CD4-positive, alpha-beta memory T cell (primary cell): ENCODE results near the gene REX1BD. TPM values are rescaled to one million over a fixed set of nuclear protein-coding genes. Genes with fewer than 3 reads are reported as not detected.
"Not testable (repeated sequence)": the region's sequence is repeated elsewhere in the genome, so short reads cannot be mapped to it uniquely, and the experiment has no call there.

Source experiments
- CTCF ChIA-PET: fragments of 350-600 bp; sonication (Branson Sonifier 250); formaldehyde crosslinking; loops from one replicate; lab custom pipeline; 2021; ENCODE audit warnings: inconsistent platforms; ENCODE audit not compliant: partially characterized antibody; lab: Charles Lee
- POLR2A ChIA-PET: fragments of 350-600 bp; sonication (Branson Sonifier 250); formaldehyde crosslinking; loops from one replicate; lab custom pipeline; 2021; ENCODE audit not compliant: partially characterized antibody; lab: Charles Lee
- DNase-seq, 5 donors: peaks; one replicate each; pipeline versions ENCODE4 v3.0.0 to v3.0.0-alpha.2; 2020 to 2022; ENCODE audit warnings: mixed read lengths in 1 of 5
- H3K27ac ChIP-seq: one replicate; pipeline ENCODE4 v1.7.0; 2013; ENCODE audit warnings: low read depth, low read length
- H3K27me3 ChIP-seq: 2 replicates; pipeline ENCODE4 v1.7.0; 2013; ENCODE audit warnings: mild to moderate bottlenecking, low read length, moderate library complexity; ENCODE audit not compliant: insufficient read depth
- H3K36me3 ChIP-seq: 2 replicates; pipeline ENCODE4 v1.7.0; 2013; ENCODE audit warnings: mild to moderate bottlenecking, low read length, moderate library complexity; ENCODE audit not compliant: insufficient read depth
- H3K4me1 ChIP-seq: 2 replicates; pipeline ENCODE4 v1.7.0; 2013; ENCODE audit warnings: mild to moderate bottlenecking, low read length, moderate library complexity; ENCODE audit not compliant: insufficient read depth
- H3K4me3 ChIP-seq, 2 donors: one replicate each; pipeline ENCODE4 v1.7.0; 2013; ENCODE audit warnings: low read length in 2 of 2, mild to moderate bottlenecking in 1 of 2
- H3K9me3 ChIP-seq, 2 donors: one replicate each; pipeline ENCODE4 v1.7.0; 2013; ENCODE audit warnings: low read length in 2 of 2, control low read depth in 1 of 2; ENCODE audit not compliant: control insufficient read depth in 1 of 2
- H3K27ac Mint-ChIP-seq, 7 donors: one replicate each; pipeline ENCODE4 v1.8.0; 2020 to 2021; ENCODE audit warnings: mixed read lengths in 7 of 7, mild to moderate bottlenecking in 6 of 7, inconsistent platforms in 3 of 7, moderate library complexity in 3 of 7
- H3K27me3 Mint-ChIP-seq, 2 donors: one replicate each; pipeline ENCODE4 v1.8.0; 2020 to 2021; ENCODE audit warnings: mixed read lengths in 2 of 2
- H3K36me3 Mint-ChIP-seq, 2 donors: one replicate each; pipeline ENCODE4 v1.8.0; 2020 to 2021; ENCODE audit warnings: mixed read lengths in 2 of 2, inconsistent platforms in 1 of 2, mild to moderate bottlenecking in 1 of 2
- H3K4me1 Mint-ChIP-seq, 4 donors: one replicate each; pipeline ENCODE4 v1.8.0; 2020 to 2021; ENCODE audit warnings: mixed read lengths in 4 of 4, mild to moderate bottlenecking in 1 of 4
- H3K4me3 Mint-ChIP-seq, 8 donors: one replicate each; pipeline ENCODE4 v1.8.0; 2020 to 2021; ENCODE audit warnings: mixed read lengths in 8 of 8, mild to moderate bottlenecking in 7 of 8, moderate library complexity in 6 of 8, inconsistent platforms in 3 of 8
- H3K9me3 Mint-ChIP-seq, 8 donors: one replicate each; pipeline ENCODE4 v1.8.0; 2020 to 2021; ENCODE audit warnings: mixed read lengths in 8 of 8, mild to moderate bottlenecking in 5 of 8, inconsistent platforms in 3 of 8, moderate library complexity in 1 of 8
- intact Hi-C: fragments of 100-400 bp; cut with micrococcal nuclease; formaldehyde crosslinking; loops from one replicate; pipeline ENCODE4 v1.15.1; 2023
- polyA plus RNA-seq, 2 donors: library from polyadenylated mRNA; unstranded; fragments of 300-500 nt; fragmentation: Illumina TruSeq; gene quantifications; one replicate each; pipeline ENCODE4 v1.2.3, GENCODE V29; 2021
- total RNA-seq, 2 experiments: library from RNA; stranded (reverse); gene quantifications; one replicate each; pipeline ENCODE4 v1.2.3, GENCODE V29; 2021

The REX1BD gene
- total and polyA plus RNA-seq, 4 experiments from 2014 or later = 148 to 156 (median 152) TPM

DNA sequence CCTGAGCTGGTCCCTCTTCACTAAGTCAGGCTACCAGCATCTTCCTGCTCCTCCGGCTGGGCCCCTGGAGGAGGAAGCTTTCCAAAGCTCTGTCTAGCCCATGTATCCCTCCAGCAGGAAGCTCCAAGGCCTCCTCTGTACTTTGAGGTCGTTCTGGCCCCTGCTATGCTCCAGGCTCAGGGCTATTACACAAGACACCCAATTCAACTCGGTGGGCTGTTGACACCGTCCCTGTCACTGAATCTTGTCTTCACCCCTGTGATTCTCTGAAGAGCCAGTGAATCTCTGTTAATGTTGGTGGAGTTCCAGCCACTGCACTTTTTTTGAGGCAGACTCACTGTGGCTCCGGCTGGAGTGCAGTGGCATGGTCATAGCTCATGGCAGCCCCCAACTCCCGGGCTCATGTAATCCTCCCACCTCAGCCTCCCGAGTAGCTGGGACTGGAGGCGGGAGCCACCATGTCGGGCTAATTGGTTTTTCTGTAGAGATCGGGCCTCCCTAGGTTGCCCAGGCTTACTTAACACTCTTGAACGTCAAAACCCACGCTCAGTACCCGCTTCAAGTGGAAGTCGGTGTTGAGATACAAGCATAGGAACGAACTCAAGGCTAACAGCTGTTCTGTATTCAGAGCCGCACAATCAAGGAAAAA lies 512 bp upstream of the REX1BD start:
- CTCF ChIA-PET = interaction anchor here (0.9 to 4.9 kb wide), 22 partner anchors 14 to 319 kb away, joined by 3 to 58 read pairs (median 7); partner anchors contain the start of genes ELL, FKBP8, KXD1 and UBA52
- H3K27me3 ChIP-seq = no peaks in the 10 kb centered on the region
- Mint-ChIP-seq H3K4me3 (peak overlapping the region; percentile 82 to 93 (median 88)), H3K36me3 (peaks cover 0 to 5% of the 10 kb centered on the region in 2 donors), H3K27me3 (no peaks in the 10 kb centered on the region), H3K27ac (peak overlapping the region; percentile 80 to 96 (median 92)), H3K4me1 (peaks cover 18 to 43% (median 32%) of the 10 kb centered on the region in 4 donors), H3K9me3 (no peaks in the 10 kb centered on the region)
- no peak for DNase-seq
- peaks cover 4% of the 10 kb centered on the region for H3K36me3 ChIP-seq
- no peaks in the 10 kb centered on the region for H3K9me3 ChIP-seq
- H3K4me1 ChIP-seq = peaks cover 34% of the 10 kb centered on the region
- H3K4me3 ChIP-seq = peak overlapping the region; percentile 47 to 79
- intact Hi-C loops = loop anchor here (1.0 to 5.0 kb wide), 2 partner anchors 17 to 111 kb away; partner anchors contain the start of gene UBA52
- POLR2A ChIA-PET = interaction anchor here (0.8 to 6.3 kb wide), 32 partner anchors 10 to 841 kb away, joined by 3 to 122 read pairs (median 6); partner anchors contain the start of genes COPE, CRLF1, DDX49 and ELL
- peak overlapping the region; percentile 67 for H3K27ac ChIP-seq

DNA sequence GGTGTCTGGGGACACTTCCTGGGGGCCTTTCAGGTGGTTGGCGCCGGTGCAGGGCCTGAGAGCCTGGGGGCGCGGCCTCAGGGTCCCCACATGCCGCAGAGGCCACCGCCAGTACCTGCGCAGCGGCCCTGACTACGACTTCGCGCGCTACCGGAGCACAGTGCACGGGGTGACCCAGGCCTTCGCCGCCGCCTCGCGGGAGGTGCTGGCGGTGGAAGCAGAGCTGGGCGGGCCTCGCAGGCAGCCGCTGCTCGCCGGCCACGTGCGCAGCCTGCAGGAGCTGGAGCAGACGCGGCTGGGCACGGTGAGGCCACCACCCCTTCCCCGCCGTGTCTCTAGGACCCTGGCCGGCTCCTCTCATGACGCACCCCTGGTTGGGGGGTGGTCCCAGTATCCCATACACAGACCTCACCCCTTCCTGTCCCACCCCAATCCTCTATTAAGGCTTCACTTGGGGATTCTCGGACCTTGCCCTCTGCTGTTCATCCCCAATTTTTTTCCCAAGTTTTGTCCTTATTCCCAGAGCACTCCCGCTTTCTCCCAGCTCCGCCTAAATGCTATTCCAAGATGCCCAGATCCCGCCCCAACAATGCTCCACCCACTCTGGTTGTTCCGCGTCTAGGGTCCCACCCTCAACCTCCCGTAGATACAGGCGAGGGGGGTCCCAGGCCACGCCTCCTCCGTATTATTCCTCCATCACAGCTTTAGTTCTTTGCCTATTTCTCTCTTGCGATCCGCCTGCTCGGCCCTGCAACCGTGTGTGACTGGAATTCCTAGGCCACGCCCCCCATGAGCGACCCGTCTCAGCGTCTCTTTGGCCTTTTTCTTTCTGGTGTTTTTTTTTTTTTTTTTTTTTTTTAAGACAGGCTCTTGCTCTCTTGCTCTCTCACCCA lies 1.0 kb downstream of the REX1BD start:
- no peaks in the 10 kb centered on the region for H3K27me3 Mint-ChIP-seq
- Histone ChIP-seq H3K36me3 (peaks cover 4% of the 10 kb centered on the region), H3K4me1 (peaks cover 39% of the 10 kb centered on the region), H3K9me3 (no peaks in the 10 kb centered on the region), H3K4me3 (peak overlapping the region; percentile 47 to 79), H3K27me3 (no peaks in the 10 kb centered on the region), H3K27ac (peak overlapping the region; percentile 67)
- peak in 4 of 5 donors; percentile 44 to 80 (median 76) for DNase-seq
- H3K27ac Mint-ChIP-seq = peak overlapping the region; percentile 83 to 96 (median 92)
- no peaks in the 10 kb centered on the region for H3K9me3 Mint-ChIP-seq
- POLR2A ChIA-PET = interaction anchor here (0.6 to 6.3 kb wide), 33 partner anchors 13 to 842 kb away, joined by 3 to 122 read pairs (median 6); partner anchors contain the start of genes COPE, DDX49, ELL and FKBP8
- H3K36me3 Mint-ChIP-seq = peaks cover 0 to 6% of the 10 kb centered on the region in 2 donors
- CTCF ChIA-PET = interaction anchor here (0.9 to 4.9 kb wide), 32 partner anchors 9 to 269 kb away, joined by 3 to 58 read pairs (median 5); partner anchors contain the start of genes ELL, FKBP8, KXD1 and TMEM59L
- intact Hi-C loops = loop anchor here (1.0 to 5.0 kb wide), 5 partner anchors 45 to 330 kb away; partner anchors contain the start of genes COPE and DDX49
- peak overlapping the region; percentile 82 to 93 (median 89) for H3K4me3 Mint-ChIP-seq
- H3K4me1 Mint-ChIP-seq = peaks cover 22 to 50% (median 37%) of the 10 kb centered on the region in 4 donors

DNA sequence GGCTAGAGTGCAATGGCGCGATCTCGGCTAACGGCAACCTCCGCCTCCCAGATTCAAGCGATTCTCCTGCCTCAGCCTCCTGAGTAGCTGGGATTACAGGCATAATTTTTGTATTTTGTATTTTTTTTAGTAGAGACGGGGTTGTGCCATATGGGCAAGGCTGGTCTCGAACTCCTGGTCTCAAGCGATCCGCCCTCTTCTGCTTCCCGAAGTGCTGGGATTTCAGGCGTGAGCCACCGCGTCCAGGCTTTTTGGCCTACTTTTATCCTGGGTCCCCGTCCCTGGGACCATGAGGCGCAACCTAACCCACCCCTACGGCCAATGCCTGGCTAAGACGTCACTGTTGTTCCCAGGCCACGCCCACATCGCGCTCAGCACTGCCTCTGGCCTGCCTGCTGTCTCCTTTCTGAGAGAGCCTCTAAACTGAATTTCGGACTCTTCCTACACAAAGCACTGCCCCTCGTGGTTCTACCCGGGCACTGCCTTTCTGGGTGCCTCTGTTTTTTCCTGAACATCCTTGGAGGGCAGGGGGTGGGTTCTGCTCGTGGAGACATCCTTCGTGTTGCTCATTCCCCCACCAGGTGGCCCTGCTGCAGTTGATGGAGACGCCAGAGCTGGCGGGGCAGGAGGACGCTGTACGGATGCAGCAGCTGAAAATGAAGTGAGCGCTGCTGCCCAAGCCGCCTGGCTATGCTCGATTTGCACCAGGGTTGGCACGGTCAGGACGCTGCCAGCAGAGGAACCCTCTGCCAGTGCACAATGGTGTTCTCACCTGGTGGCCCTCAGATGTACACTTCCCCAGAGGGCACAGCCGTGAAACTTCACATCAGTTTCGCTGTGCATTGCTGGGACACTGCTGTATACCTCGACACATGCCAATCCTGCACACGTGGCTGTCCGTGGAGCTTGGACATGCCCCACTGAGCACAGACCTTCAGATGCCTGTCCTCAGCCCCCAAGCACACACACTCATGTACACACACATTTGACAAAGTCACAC lies 2.0 kb downstream of the REX1BD start:
- Mint-ChIP-seq H3K27me3 (no peaks in the 10 kb centered on the region), H3K27ac (peak overlapping the region in 6 of 7 donors; percentile 32 to 96 (median 90)), H3K36me3 (peaks cover 0 to 6% of the 10 kb centered on the region in 2 donors), H3K4me3 (peak overlapping the region; percentile 52 to 93 (median 88)), H3K9me3 (no peaks in the 10 kb centered on the region), H3K4me1 (peaks cover 24 to 53% (median 39%) of the 10 kb centered on the region in 4 donors)
- Histone ChIP-seq H3K27me3 (no peaks in the 10 kb centered on the region), H3K4me1 (peaks cover 45% of the 10 kb centered on the region), H3K27ac (no peak overlapping the region), H3K9me3 (no peaks in the 10 kb centered on the region), H3K36me3 (peaks cover 4% of the 10 kb centered on the region), H3K4me3 (no peak overlapping the region)
- CTCF ChIA-PET = interaction anchor here (1.0 to 4.9 kb wide), 12 partner anchors 22 to 257 kb away, joined by 3 to 58 read pairs (median 10); partner anchors contain the start of genes ELL, KXD1 and TMEM59L
- peak in 1 of 5 donors; percentile 36 for DNase-seq
- intact Hi-C loops = no loop called here
- POLR2A ChIA-PET = interaction anchor here (0.6 to 6.3 kb wide), 9 partner anchors 18 to 241 kb away, joined by 3 to 122 read pairs (median 9); partner anchors contain the start of genes ELL, KXD1, UBA52 and UPF1

DNA sequence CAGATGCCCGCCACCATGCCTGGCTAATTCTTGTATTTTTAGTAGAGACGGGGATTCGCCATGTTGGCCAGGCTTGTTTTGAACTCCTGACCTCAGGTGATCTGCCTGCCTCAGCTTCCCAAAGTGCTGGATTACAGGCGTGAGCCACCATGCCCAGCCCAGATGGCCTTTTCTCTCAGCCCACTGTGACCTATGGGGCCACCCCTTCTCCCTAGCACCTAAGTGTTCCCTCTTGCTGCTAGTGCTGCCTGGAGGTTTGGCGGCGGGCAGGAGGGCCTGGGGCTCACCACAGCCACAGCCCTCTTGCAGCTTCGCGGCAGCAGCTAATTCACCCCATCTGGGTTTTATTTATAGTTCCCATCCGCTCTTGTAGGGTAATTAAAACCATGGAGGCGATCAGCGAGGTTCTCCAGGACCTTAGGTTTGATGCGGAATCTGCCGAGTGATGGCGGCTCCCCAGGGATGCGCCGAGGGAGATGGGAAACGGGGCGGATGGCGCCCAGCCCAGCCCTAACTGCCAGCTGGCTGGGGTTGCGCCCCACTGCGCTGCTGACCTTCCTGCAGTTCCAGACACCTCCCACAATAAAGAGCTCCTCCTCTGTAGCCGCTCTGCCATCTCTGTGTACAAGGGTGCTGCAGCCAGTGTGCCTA lies 3.3 kb downstream of the REX1BD start:
- Mint-ChIP-seq H3K27me3 (no peaks in the 10 kb centered on the region), H3K27ac (peak overlapping the region in 3 of 7 donors; percentile 53 to 83 (median 70)), H3K4me1 (peaks cover 26 to 46% (median 34%) of the 10 kb centered on the region in 4 donors), H3K36me3 (peaks cover 0 to 6% of the 10 kb centered on the region in 2 donors), H3K4me3 (peak overlapping the region in 2 of 8 donors; percentile 41 to 61), H3K9me3 (no peaks in the 10 kb centered on the region)
- intact Hi-C loops = no loop called here
- Histone ChIP-seq H3K36me3 (peaks cover 4% of the 10 kb centered on the region), H3K4me1 (peaks cover 43% of the 10 kb centered on the region), H3K27ac (no peak overlapping the region), H3K4me3 (no peak overlapping the region), H3K9me3 (no peaks in the 10 kb centered on the region), H3K27me3 (no peaks in the 10 kb centered on the region)
- ChIA-PET CTCF (interaction anchor here (0.8 to 4.9 kb wide), 6 partner anchors 20 to 256 kb away, joined by 3 to 31 read pairs (median 8); partner anchors contain the start of gene UBA52), POLR2A (interaction anchor here (0.5 kb wide), 1 partner anchor 165 kb away, joined by 3 read pairs; no protein-coding TSS in a partner anchor)
- DNase-seq = no peak

DNA sequence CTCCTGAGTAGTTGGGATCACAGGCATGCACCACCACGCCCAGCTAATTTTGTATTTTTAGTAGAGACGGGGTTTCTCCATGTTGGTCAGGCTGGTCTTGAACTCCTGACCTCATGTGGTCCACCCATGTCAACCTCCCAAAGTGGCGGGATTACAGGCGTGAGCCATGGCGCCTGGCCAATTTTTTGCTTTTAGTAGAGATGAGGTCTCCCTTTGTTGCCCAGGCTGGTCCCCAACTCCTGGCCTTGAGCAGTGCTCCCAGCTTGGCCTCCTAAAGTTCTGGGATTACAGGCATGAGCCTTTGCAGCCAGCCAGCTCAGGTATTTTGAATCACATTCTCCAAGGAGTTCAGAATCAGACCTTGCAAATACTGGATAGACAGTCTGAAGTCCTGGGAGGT lies 4.1 kb downstream of the REX1BD start:
- H3K27me3 ChIP-seq, DNase-seq, H3K27me3 Mint-ChIP-seq, H3K9me3 Mint-ChIP-seq, H3K4me3 ChIP-seq, H3K27ac ChIP-seq, intact Hi-C loops, H3K36me3 Mint-ChIP-seq, H3K9me3 ChIP-seq, H3K36me3 ChIP-seq: not testable (repeated sequence)
- peaks cover 40% of the 10 kb centered on the region for H3K4me1 ChIP-seq
- ChIA-PET CTCF (interaction anchor here (0.7 to 2.4 kb wide), 10 partner anchors 21 to 255 kb away, joined by 3 to 25 read pairs (median 5); partner anchors contain the start of genes FKBP8 and UBA52), POLR2A (interaction anchor here (0.8 to 2.8 kb wide), 6 partner anchors 21 to 326 kb away, joined by 3 to 18 read pairs (median 7); partner anchors contain the start of genes COPE, ELL, KXD1 and UBA52)
- Mint-ChIP-seq H3K4me3 (peak overlapping the region in 4 of 8 donors; percentile 3 to 69 (median 16)), H3K4me1 (peaks cover 24 to 44% (median 32%) of the 10 kb centered on the region in 4 donors), H3K27ac (peak overlapping the region in 4 of 7 donors; percentile 18 to 82 (median 37))
